Left ventricle myocardium inferior (tissue), 1 donor: ENCODE measurements around the gene PDE6G. TPM values are rescaled to one million over a fixed set of nuclear protein-coding genes. Genes with fewer than 3 reads are reported as not detected.

Experiments used
- DNase-seq: peaks from one replicate; pipeline ENCODE4 v3.0.0-alpha.2; 2020
- H3K27ac ChIP-seq: fragments of 200-600 bp; replicated peaks from 2 replicates; pipeline ENCODE4 v1.8.0; 2021
- H3K27me3 ChIP-seq: fragments of 200-600 bp; 2 replicates; pipeline ENCODE4 v1.8.0; 2021; ENCODE audit warnings: low read depth
- H3K36me3 ChIP-seq: fragments of 200-600 bp; 2 replicates; pipeline ENCODE4 v1.8.0; 2021
- H3K4me1 ChIP-seq: fragments of 200-600 bp; 2 replicates; pipeline ENCODE4 v1.8.0; 2021
- H3K4me3 ChIP-seq: fragments of 200-600 bp; 2 replicates; pipeline ENCODE4 v1.8.0; 2021; ENCODE audit warnings: mild to moderate bottlenecking, moderate library complexity
- H3K9me3 ChIP-seq: fragments of 200-600 bp; replicated peaks from 2 replicates; pipeline ENCODE4 v1.8.0; 2021
- intact Hi-C: fragments of 100-400 bp; cut with micrococcal nuclease; formaldehyde crosslinking; loops from one replicate; pipeline ENCODE4 v1.11.0; 2022
- long read RNA-seq: library from polyadenylated mRNA; unstranded; transcript quantifications from one replicate; pipeline ENCODE4 v2.0.0, GENCODE V29; 2021
- total RNA-seq: library from RNA; stranded (reverse); fragmentation: NEBNext Ultra II Directional; extraction: Animal tissue kit (Norgen Biotek cat#: 25700); gene quantifications from one replicate; pipeline ENCODE4 v1.2.1, GENCODE V29; 2021
- TF ChIP-seq, protein P1 (sequence below): fragments of 200-600 bp; IDR thresholded peaks from 2 replicates; pipeline ENCODE4 v1.8.0; 2021; ENCODE audit warnings: antibody characterized with exemption, mild to moderate bottlenecking, borderline replicate concordance
- donor health status: DM: no; HTN: yes; CAD: no; lungs with severe emphysema.

Gene PDE6G
- not detected for total RNA-seq
- long read RNA-seq: 0 reads

DNA sequence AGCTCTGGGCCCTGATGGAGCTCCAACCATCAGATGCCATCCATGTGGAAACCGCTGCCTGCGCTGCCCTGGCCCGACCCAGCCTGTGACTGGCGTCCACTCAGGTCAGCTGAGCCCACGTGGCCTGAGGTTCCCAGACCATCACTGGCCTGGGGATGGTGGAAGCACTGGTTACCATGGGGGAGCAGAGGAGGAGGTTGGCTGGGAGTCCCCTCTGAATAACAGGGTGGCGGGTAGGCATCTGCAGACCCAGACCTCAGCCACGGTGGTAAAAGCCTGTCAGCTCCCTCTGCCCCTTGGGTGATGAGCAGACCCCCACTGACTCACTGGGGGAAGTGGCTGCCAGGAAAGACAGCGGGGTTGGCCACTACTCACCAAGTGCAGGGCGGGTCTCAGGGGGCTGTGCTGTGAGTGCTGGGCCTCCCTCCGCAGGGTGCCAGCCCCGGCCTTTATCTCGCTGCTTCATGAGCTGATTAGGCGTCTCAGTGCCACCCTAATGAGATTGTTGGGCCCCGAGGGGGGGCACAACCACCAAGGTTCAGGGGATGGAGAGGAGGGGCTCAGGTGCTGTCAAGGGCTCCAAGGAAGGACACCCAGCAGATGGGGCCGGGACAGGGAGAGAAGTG lies at the start of gene PDE6G:
PDE6G (minus strand) TSS at position 425 of the 626 bp plus-strand sequence. CDS start 3,237 bp downstream, outside the sequence.
- Histone ChIP-seq H3K4me3 (no peak within 1 kb of the TSS), H3K36me3 (no peaks in the 10 kb centered on the region), H3K27me3 (peaks cover 30% of the 10 kb centered on the region), H3K4me1 (peaks cover 10% of the 10 kb centered on the region), H3K9me3 (no peaks in the 10 kb centered on the region), H3K27ac (no peak within 1 kb of the TSS)
- DNase-seq: no peak
- intact Hi-C loops: no loop called here
- TF ChIP-seq, protein P1, sequence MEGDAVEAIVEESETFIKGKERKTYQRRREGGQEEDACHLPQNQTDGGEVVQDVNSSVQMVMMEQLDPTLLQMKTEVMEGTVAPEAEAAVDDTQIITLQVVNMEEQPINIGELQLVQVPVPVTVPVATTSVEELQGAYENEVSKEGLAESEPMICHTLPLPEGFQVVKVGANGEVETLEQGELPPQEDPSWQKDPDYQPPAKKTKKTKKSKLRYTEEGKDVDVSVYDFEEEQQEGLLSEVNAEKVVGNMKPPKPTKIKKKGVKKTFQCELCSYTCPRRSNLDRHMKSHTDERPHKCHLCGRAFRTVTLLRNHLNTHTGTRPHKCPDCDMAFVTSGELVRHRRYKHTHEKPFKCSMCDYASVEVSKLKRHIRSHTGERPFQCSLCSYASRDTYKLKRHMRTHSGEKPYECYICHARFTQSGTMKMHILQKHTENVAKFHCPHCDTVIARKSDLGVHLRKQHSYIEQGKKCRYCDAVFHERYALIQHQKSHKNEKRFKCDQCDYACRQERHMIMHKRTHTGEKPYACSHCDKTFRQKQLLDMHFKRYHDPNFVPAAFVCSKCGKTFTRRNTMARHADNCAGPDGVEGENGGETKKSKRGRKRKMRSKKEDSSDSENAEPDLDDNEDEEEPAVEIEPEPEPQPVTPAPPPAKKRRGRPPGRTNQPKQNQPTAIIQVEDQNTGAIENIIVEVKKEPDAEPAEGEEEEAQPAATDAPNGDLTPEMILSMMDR: no peak

DNA sequence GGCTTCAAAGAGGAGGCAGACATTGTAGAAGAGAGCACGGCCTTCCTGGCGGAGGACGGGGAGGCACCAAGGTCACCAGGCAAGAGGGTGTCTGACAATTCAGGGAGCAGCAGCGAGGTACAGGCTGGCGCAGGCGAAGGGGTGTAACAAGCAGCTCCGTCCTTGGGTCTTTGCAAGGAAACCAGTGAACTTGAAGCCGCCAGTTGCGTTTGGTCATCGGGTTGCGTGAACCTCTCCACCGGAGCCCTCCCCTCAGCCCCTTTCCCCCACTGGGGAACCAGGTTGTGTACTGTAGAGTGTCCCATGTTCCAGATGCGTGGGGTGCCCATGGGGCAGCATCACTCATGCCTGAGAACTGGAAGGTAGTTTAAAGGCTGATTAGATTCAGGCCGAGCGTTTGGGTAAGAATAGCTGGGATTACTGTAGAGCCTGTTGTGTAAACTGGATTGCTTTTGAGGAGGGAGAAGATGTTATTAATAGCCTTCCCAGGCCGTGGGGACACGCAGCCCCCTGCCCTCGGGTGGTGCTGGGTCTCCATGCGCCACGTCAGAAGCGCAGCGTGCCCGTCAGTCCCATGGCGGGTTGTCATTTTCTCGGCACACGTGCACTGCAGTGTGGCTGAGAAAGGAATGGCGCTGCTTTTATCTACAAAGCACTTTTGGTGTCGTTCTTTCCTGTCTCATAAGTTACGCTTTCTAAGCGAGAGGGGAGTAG lies 49.3 kb upstream of the PDE6G start:
- TF ChIP-seq, protein P1: no peak
- Histone ChIP-seq H3K9me3 (no peaks in the 10 kb centered on the region), H3K27ac (no peak overlapping the region), H3K27me3 (no peaks in the 10 kb centered on the region), H3K36me3 (peaks cover 50% of the 10 kb centered on the region), H3K4me3 (no peak overlapping the region), H3K4me1 (peaks cover 47% of the 10 kb centered on the region)
- no peak for DNase-seq
- intact Hi-C loops: no loop called here

DNA sequence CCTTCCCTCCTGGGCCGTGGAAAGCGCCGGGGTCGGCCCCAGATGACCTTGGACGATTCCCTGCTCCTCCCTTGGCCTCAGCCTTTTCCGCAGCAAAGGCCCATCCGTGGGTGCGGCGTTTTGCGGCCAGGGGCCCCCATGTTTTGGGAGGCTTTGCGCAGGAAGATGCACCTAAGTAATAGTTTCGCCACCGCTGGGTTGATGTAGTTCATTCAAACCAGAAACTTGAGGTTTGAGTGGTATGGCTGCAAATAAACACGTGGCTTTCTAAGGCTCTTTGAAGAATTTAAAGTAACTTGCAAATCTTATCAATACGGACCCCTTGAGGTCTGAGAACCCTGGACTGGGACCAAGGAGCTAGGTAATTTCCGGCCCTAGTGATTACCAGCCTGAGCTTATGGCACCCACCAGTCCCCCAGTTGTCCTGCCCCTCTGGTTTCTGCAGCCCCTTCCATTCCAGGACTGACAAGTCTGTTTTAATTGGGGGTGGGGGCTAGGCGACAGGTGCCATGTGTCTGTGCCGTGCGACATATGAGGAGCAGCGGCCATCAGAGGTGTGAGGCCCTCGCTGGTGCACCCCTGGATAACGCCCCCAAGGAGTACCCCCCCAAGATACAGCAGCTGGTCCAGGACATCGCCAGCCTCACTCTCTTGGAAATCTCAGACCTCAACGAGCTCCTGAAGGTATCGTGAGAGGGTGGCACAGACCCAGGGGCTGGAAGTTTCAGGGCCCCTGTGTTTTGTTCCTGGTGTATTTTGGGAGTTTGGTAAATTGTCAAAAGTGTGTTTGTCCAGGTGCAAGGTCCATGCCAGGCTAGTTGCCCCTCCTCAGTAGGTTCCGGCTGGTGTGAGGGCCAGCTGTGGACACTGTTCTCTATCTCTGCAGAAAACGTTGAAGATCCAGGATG lies 47.7 kb upstream of the PDE6G start:
- Histone ChIP-seq H3K36me3 (peaks cover 60% of the 10 kb centered on the region), H3K4me3 (peak overlapping the region; percentile 98), H3K9me3 (no peaks in the 10 kb centered on the region), H3K27ac (peak overlapping the region; percentile 96), H3K4me1 (peaks cover 44% of the 10 kb centered on the region), H3K27me3 (no peaks in the 10 kb centered on the region)
- TF ChIP-seq, protein P1: no peak
- DNase-seq: no peak
- intact Hi-C loops: no loop called here

DNA sequence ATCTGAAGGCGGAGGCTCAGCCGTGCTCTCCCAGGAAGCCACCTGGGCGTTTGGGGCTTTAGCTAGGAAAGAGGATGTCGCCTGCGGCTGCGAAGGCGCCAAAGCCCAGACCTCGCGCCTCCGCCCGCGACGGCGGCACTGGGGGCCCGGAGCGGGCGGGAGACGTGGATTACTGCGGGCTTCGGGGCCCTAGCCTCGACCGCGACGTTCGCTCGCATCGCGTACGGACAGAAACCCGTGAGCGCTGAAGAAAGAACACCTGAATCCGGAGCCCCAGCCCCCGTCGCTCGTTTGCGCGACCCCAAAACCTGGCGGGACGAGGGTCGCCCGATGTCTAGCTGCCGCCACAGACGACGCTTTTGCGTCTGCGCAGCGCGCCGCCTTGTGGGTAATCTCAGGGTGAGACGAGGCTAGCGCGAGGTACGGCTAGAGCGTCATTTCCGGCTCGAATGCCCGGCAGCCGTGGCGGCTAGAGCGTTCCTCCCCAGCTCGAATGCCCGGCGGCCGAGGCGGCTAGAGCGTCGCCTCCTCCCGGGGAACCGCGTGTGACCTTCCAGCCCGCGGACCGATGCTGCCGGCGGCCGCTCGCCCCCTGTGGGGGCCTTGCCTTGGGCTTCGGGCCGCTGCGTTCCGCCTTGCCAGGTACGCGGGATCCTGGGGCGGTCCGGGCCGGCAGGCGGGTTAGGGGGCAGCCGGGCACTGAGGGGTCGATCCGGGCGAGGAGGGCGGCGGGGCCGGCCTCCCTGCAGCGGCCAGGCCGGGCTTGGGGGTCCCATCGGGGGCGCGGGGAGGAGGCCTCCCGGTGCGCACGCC lies 46.8 kb upstream of the PDE6G start, which contains the start of gene MRPL12:
MRPL12 (plus strand) TSS at position 434 of the 813 bp plus-strand sequence; CDS start at position 569, 135 bp downstream.
- Histone ChIP-seq H3K4me1 (peaks cover 44% of the 10 kb centered on the region), H3K27ac (peak within 1 kb of the TSS; percentile 96), H3K27me3 (no peaks in the 10 kb centered on the region), H3K36me3 (peaks cover 66% of the 10 kb centered on the region), H3K4me3 (peak within 1 kb of the TSS; percentile 98), H3K9me3 (no peaks in the 10 kb centered on the region)
- peak; percentile 94 for DNase-seq
- TF ChIP-seq, protein P1: no peak
- intact Hi-C loops: no loop called here
